Measurements from ENCODE around the gene DUSP3. TPM values are rescaled to one million over a fixed set of nuclear protein-coding genes. Genes with fewer than 3 reads are reported as not detected.

Gene DUSP3
- total RNA-seq, 4 donors from 2014 or later = 52.8 to 87.2 (median 65.9) TPM

- ATAC-seq (ENCODE audit: low FRiP score) = no peak
- no peak for DNase-seq (ENCODE audit: low spot score)
- TF ChIP-seq CTCF (IDR thresholded peaks at IDR 0.05) = no peak
Observed at GRCh38 chr17:43788540-43788939, 9.8 kb upstream of the DUSP3 start.

DNA sequence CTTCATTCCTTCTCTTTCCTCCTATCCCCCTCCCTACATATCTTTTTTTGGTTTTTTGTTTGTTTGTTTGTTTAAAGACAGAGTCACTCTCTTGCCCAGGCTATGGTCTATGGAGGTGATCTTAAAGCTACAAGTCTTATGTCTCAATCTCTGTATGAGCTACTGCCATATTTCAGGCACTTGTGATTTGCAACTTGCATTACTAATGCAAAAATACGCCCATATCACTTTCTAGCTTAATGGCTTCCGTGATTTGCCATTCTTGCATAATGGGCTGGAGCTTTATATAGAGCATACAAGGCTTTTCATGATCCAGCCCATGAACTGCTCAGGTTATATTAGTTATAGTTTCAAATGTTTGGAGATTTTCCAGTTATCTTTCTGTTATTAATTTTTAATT lies 9.0 kb upstream of the DUSP3 start:
- TF ChIP-seq CTCF (IDR thresholded peaks at IDR 0.05) = no peak
- ATAC-seq (ENCODE audit: low FRiP score) (no peak), DNase-seq (ENCODE audit: low spot score) (no peak)

DNA sequence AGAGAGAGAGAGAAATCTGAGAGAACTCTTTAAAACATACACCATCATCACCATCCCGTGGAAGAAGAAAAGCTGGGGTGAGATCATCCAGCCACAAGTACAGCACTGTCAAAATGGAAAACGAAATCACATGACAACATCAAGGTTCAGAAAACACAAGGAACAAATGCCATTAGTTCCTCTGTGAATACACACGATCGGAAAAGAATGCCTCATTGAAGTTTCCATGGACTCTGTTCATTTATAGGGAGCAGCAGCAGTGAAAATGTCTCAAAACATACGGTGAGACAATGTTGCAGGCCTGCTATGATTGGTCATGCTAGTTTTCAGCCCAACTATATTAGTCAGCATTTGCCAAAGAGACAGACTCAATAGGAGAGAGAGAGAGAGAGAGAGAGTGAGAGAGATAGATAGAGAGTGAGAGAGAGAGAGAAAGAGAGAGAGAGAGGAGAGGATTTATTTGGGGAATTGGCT lies 5.9 kb upstream of the DUSP3 start:
- TF ChIP-seq CTCF (IDR thresholded peaks at IDR 0.05) = no peak
- DNase-seq (ENCODE audit: low spot score) = no peak
- no peak for ATAC-seq (ENCODE audit: low FRiP score)

GRCh38 chr17:43784068-43784467 lies 5.3 kb upstream of the DUSP3 start:
- DNase-seq (ENCODE audit: low spot score) = no peak
- TF ChIP-seq CTCF (IDR thresholded peaks at IDR 0.05) = no peak
- no peak for ATAC-seq (ENCODE audit: low FRiP score)

- ATAC-seq (ENCODE audit: low FRiP score) = no peak
- no peak for TF ChIP-seq CTCF (IDR thresholded peaks at IDR 0.05)
- no peak for DNase-seq (ENCODE audit: low spot score)
Observed at GRCh38 chr17:43782913-43783680, 4.3 kb upstream of the DUSP3 start.

GRCh38 chr17:43780135-43780534 lies 1.4 kb upstream of the DUSP3 start, which contains the start of gene CFAP97D1:
TSS of gene CFAP97D1 (plus strand) at chr17:43780435. CDS start at chr17:43780463, 28 bp downstream.
- DNase-seq (ENCODE audit: low spot score) (no peak), ATAC-seq (ENCODE audit: low FRiP score) (no peak)
- TF ChIP-seq CTCF (IDR thresholded peaks at IDR 0.05) = no peak
